Daoy (cell line): ENCODE results near the gene DESI2. TPM values are rescaled to one million over a fixed set of nuclear protein-coding genes. Genes with fewer than 3 reads are reported as not detected.
"Not testable (repeated sequence)": the region's sequence is repeated elsewhere in the genome, so short reads cannot be mapped to it uniquely, and the experiment has no call there.

Experiments
- DNase-seq: peaks from one replicate; pipeline ENCODE4 v3.0.0-alpha.2; 2015; ENCODE audit warnings: low read depth
- total RNA-seq: library from RNA; depleted of rRNA; stranded (reverse); fragments of >200 nt; shearing (Covaris generic); gene quantifications from 2 replicates; pipeline ENCODE4 v1.2.3, GENCODE V29; 2014

DESI2 gene
- total RNA-seq, 1 experiment from 2014 or later = 56.2 TPM

DNA sequence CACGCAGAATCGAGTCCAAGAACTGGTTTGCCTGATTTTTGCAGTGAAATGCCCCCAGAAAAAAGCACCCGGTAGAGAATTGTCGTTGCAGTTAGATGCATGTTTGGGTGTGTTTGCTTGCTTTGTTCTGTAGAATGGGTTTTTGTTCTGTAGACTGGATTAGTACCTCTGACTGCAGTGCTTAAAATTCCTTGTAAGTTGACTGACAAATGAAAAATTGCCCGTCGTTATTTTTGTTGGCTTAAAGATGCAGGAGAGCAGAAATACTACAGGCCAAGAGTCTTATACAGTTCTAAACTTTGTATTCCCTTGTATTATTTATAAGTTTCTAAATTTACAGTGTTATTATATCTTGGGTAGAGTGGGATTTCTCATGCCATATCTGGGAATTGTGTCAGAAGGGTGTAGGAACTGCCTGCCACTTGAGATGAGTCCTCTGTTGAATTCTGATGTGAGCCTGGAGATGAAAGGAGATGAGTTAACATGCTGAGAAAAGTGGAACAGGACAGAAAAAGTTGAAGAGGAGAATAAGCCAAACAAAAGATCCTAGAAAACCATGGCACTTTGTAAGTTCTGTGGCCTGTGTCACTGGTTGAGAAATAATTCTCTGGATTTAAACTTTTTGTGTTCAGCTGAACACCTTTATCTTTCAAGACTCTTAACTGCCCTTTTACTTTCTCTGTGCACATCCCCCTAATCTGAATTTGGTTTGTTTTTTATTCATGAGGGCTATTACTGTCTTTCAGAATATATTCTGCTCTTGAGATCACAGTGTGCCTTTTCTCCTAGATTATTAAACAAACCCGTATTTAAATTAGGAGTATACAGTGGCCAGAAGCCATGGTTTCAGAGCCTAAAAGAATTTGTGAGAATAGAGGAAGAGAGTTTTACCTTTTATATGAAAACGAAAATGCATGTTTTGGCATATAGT is 1.4 kb downstream of the DESI2 start:
- no peak for DNase-seq

DNA sequence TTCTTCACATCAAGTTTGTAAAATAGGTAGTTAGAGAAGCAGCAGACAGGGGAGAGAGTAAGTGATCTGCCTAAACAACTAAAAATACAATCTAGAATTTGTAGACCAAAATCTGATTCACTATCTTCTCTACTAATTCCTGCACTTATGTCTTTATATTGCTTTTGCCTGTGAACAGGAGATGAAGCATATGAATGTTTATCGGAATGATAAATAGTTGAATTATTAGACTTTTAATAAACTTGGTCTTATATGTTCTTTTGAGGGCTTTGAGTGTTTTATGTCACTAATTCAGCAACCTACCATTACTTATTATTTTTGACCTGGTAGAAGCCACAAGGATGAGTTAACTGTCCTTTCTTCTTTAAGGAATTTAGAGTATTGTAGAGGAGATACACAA is 2.3 kb downstream of the DESI2 start:
- no peak for DNase-seq

DNA sequence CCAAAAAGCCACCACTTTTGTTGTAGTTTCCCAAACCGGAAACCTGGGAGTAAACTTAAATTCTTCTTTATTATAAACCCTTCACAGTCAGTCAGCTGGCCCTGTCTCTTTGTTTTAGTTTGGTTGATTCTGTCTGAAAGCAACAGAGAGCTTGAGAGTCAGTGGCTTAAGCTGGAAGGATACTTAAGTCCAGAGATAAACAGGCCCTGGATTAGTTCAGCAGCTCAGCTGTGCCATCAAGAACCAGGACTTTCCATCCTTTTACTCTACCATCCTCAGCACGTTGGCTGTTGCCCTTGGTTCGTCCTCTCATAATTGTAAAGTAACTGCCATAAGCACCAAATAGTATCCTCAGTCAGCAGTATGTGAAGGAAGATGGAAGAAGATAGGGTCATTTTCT is 4.5 kb downstream of the DESI2 start:
- no peak for DNase-seq

DNA sequence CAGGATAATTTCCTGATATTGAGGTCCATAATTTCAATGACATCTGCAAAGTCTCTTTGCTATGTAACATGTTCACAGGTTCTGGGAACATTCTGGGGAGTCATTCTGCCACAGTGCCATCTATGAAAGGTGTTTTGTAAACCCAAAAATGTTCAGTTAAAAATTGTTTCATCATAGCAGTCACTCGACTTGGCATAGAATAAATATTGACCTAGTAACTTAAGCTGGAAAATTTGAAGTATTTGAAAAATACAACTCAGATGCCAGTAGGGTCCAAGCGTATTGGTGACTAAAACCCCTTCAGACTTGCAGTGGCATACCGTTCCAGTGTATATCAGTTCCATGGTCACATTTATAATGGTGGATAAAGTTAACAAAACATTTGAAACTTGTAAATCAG is 6.8 kb downstream of the DESI2 start:
- no peak for DNase-seq

DNA sequence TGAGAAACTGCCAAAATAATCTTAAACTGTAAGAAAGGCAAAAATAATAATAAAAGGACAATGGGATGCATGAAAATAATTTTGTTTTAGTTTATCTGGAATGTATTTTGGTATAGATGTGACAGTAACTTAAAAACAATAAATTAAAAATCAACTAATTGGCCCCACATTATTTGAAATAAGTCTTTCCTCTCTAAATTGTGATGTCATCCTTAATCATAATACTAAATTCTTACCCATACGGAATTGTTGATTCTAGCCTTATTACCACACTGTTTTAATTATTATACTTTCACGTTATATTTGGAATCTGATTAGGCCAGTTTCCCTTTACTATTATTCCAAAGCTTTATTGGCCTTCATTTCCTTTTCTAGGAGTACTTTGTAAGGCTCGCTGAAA is 7.7 kb downstream of the DESI2 start:
- no peak for DNase-seq

DNA sequence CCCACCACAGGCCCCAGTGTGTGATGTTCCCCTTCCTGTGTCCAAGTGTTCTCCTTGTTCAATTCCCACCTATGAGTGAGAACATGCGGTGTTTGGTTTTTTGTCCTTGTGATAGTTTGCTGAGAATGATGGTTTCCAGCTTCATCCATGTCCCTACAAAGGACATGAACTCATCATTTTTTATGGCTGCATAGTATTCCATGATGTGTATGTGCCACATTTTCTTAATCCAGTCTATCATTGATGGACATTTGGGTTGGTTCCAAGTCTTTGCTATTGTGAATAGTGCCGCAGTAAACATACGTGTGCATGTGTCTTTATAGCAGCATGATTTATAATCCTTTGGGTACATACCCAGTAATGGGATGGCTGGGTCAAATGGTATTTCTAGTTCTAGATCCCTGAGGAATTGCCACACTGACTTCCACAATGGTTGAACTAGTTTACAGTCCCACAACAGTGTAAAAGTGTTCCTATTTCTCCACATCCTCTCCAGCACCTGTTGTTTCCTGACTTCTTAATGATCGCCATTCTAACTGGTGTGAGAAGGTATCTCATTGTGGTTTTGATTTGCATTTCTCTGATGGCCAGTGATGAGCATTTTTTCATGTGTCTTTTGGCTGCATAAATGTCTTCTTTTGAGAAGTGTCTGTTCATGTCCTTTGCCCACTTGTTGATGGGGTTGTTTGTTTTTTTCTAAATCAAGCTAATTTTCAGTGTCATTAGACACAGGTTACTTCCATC is 8.8 kb downstream of the DESI2 start:
- DNase-seq = not testable (repeated sequence)

DNA sequence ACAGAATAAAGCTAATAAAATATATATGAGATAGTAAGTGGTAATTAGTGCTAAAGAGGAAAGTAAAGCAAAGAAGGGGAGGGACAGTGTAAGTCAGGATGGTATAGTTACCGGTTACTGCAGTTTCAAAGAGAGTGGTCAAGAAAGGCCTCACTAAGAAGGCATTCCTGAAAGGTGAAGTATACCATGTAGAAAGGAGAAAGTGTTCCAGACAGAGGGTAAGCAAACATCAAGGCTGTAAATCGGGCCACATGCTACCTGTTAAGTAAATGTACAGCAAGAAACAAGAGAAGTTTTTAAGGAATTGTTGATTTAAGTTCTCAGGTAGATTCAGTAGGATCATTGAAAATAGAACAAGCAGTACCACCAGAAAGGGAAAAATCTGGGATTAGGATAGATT is 9.7 kb downstream of the DESI2 start:
- no peak for DNase-seq

DNA sequence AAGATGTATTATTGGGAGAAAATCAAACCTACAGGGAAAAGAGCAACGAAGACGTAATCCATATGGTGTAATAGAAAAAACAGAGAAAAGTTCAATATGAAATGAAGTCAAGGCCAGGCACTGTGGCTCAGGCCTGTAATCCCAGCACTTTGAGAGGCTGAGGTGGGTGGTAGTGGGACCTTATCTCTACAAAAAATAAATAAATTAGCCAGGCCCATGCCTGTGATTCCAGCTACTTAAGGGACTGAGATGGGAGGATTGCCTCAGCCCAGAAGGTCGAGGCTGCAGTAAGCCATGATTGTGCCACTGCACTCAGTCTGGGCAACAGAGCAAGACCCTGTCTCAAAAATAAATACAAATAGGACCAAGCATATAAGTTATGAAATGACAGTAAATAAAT is 11.4 kb downstream of the DESI2 start:
- DNase-seq = no peak

DNA sequence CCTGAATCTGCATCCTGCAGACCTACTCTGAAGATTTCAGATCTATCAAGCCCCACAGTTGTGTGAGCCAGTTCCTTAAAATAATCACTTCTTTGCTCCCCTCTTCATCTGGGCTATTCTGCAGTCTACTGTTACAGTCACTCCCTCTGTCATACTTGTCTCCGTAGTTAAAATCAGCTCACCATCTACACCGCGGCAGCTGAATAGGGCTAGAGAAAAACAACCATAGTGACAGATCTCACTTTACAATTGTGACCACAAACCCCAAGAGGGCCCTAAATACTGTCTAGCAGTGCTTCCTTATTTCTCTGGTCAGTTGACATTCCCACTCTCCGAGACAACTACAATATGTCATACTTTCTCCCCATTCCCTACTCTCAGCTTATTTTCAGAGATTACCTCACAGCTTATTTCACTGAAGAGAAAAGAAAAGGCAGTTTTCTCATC is 12.9 kb downstream of the DESI2 start:
- peak; percentile 19 for DNase-seq

DNA sequence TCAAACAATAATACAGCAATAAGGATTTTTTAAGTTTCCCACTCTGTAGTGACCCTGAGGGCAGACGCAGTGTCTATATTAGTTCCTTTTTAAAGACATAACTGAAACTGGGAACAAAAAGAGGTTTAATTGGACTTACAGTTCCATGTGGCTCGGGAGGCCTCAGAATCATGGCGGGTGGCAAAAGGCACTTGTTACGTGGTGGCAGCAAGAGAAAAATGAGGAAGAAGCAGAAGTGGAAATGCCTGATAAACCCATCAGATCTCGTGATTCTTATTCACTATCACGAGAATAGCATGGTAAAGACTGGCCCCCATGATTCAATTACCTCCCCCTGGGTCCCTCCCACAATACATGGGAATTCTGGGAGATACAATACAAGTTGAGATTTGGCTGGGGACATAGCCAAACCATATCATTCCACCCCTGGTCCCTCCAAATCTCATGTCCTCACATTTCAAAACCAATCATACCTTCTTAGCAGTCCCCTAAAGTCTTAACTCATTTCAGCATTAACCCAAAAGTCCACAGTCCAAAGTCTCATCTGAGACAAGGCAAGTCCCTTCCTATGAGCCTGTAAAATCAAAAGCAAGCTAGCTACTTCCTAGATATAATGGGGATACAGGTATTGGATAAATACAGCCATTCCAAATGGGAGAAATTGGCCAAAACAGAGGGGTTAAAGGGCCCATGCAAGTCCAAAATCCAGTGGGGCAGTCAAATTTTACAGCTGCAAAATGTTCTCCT is 13.9 kb downstream of the DESI2 start:
- not testable (repeated sequence) for DNase-seq

DNA sequence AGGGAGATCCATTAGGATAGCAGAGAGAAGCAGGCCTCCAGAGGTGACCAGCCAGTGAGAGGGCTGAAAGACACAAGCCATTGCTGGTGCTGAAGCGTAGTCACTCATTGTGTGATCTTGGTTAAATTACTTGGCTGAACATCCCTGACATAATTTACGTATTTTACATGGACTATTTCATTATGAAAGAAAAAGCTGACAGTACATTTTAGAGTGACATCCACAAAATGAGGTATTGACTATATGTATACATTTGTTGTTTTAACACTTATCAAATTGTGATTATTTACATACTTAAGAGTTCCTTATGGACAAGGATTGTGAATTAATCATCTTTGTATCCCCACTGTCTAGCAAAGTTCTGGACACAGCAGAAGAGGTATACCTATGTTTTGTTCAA is 14.9 kb downstream of the DESI2 start:
- no peak for DNase-seq

DNA sequence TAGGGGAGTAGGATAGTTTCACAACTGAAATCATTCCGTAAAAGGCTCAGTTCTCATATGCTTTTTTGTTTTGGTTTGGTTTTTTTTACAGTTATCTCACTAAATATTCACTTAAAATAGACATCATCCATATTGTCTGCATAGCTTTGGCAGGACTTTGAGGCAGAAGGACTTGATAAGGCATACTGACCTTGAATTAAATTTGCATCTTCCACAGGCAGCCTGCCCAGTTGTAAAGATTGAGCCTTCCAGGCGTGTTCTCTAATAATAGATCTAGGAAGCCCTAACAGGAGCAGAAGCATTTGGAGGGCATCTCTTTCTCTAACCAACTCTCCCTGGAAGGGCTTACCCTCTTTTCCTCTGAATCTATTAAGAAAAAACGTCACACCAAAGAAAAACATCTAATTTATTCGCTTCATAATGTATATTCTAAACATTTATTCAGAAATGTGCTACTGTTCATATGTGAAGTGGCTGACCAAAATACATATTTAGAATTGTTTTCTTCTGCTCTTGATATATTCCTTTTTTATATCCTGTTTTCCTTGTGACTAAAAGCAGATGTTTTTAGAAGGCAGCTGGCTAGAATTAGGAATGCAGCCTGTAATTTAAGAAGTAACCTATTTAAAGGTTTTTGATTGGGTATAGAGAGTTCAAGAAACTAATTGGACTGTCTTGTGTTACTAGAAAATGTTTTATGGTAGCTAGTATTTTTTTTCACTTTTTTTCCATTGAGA is 20.2 kb downstream of the DESI2 start:
- no peak for DNase-seq

DNA sequence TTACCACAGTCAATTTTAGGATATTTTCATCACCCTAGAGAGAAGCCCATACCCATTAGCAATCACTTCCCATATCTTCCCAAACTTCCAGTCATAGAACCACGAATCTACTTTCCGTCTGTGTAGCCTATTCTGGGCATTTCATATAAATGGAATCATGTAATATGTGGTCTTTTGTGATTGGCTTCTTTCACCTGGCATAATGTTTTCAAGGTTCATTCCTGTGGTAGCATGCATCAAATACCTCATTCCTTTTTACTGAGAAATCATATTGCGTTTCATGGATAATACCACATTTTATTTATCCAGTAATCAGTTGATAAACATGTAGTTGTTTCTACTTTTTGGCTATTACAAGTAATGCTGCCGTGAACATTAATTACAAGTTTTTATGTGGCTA is 21.5 kb downstream of the DESI2 start:
- no peak for DNase-seq

DNA sequence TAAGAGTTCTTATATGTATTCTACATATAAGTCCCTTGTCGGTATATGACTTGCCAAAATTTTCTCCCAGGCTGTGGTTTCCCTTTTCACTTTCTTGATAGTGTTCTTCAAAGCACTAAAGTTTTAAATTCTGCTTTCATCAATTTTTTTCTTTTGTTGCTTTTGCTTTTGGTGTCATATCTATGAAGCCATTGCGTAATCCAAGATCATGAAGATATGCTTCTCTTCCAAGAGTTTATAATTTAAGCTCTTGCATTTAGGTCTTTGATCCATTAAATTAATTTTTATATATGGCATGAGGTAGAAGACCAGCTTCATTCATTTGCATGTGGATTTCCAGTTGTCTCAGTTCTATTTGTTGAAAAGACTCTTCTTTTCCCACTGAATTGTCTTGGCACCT is 22.2 kb downstream of the DESI2 start:
- DNase-seq = no peak

DNA sequence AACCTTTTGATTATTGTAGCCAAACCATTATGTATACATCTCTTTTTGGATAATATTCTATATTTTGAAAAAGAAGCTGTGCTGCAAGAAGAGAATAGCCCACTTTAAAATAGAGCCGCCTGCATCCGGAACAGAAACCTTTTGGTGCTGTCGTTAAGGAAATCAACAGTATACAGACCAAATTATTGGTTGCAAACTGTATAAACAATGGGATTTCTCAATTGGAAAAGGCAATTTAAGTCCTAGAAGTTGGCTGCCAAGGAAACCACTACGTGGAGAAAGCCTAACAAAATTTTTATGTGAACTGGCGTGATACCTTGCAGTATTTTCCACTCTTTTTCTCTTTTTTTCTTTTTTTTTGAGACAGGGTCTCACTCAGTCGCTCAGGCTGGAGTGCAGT is 25.8 kb downstream of the DESI2 start:
- DNase-seq = no peak

DNA sequence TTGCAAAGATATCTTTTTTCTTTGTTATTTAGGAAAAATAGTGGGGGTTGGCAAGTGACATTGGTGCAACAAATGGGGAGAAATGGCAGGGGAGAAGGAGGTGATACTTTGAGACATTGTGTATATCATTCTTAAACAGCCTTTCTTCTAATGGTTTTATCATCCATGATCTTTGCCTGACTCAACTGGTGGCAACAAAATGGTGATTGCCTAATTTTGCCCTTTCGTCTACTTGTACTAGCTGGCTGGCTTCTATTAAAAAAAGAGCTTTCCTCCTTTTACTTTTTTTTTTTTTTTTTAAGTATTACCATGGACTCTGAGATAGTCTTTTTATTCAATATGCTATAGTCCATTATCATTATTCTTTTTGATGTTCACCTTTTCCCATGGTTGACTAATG is 27.7 kb downstream of the DESI2 start:
- DNase-seq = no peak

DNA sequence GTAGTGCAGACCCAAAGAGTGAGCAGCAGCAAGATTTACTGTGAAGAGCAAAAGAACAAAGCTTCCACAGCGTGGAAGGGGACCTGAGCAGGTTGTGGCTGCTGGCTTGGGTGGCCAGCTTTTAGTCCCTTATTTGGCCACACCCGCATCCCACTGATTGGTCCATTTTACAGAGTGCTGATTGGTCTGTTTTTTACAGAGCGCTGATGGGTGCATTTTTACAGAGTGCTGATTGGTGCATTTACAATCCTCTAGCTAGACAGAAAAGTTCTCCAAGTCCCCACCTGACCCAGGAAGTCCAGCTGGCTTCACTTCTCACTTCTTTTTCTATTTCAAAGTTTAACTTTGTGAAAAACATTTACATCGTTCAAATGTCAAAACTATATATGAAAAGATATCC is 29.2 kb downstream of the DESI2 start:
- not testable (repeated sequence) for DNase-seq

DNA sequence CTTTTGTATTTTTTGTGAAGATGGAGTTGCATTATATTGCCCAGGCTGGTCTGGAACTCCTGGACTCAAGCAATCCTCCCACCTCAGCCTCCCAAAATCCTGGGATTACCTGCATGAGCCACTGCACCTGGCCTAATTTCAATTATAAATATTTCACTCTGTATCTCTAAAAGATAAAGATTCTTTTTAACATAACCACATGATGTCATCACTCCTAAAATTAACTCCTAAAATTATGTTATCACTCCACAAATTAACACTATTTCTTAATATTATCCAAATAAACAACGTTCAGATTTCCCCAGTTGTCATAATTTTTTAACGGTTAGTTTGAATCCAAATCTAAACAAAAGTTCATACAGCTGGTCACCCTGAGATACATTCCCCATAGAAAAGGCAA is 43.0 kb downstream of the DESI2 start:
- no peak for DNase-seq

DNA sequence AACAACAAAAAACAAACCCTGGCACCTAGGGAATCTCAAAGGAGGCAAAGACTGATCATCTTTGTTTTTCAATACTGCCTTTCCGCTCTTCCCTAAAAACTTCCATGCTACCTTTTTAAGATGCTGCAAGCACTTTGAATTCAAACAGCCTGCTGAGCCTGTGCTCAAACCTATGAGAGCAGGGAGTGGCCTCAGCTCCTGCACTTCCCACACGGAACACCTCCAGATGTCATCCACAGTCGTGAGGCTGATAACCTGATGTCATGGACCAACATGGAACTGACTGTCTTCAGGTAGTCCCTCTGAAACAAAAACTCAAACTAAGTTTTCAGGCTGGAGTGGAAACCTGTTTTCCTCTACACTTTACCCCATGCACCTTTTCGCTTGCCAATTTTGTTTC is 46.8 kb downstream of the DESI2 start:
- DNase-seq = no peak

DNA sequence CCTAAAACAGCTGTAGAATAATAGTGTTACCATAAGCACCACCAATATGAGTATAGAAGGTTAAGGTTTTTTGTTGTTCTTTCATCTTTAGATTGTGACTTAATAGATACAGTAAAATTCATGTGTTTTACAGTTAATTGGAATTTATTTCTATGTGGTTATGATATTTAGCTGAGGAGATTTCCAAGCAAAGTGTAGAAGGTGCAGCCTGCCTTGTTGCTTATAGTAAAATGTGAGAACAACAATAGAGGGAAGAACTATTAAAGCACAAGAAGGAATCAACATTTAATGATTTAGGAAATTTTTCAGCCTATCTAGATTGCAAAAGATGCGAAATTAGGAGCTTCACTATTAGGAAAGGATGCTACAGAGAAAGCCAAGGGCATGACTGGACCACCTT is 47.9 kb downstream of the DESI2 start:
- DNase-seq = no peak

DNA sequence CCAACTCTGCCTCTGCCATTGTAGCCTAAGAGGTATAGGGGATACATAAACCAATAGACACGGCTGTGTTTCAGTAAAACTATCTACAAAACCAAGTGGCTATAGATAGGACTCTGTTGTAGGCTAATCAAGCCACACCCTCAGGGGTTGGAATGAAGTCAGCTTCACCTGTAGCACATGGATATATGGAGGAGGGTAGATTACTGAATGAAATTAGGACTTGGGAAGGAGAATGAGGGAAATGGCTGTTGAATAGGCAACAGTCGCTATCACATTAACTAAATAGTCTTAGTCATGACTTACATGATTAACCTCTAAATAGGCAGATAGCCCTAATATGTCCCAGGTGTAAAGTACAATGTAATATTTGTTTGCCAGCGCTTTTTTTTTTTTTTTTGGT is 49.7 kb downstream of the DESI2 start:
- DNase-seq = no peak

DNA sequence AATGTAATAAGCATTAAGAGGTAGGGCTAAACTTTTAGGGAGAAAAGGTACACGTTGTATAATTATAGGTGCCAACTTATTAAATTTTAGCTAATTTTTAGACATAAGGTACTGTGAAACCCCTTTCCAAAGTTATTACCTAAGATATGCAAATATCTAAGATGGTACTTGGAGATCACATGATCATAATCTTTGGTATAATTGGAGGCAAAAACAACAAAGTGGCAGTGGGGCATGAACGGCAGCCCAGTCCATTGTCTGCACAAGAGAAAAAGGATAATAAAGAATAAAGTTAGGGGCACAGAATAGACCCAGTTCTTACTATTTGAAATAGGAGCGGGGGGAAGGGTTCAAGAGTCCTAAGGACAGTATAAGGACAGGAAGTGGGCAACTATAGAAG is 51.2 kb downstream of the DESI2 start:
- no peak for DNase-seq
